Measurements from ENCODE around the gene ZBTB47.

Gene ZBTB47

DNA sequence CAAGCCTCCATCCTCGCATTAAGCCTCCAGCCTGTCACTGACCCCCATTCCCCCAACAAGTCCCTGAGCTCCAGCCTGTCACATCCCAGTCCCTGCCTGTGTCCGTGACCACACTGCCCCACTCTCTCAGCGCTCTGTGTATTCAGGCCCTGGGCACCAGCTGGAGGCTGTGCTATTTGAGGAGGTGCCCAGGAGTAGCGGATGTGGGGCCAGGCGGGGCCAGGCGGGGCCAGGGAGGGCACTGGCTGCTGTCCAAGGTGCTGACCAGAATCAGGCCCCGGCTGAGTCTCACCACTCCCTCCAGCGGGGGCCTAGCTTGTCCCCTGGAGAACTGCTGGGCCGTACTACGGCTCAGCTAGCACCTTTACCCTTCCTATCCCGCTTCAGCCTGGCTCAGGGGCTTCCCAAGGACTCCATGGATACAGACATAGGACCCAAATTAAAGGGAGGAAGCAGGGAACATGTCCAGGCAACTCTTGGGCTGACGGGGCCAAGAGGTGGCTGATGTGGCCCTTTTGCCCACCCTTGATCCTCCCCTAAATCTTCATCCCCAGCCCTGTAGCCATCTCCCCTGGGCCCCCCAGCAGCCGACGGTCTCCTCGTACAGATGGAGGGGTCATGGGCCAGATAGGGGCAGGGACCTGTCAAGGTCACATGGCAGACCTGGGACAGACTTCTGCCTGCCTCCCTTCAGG, 48.0 kb downstream of the ZBTB47 start:
- no peak for FAIRE-seq

DNA sequence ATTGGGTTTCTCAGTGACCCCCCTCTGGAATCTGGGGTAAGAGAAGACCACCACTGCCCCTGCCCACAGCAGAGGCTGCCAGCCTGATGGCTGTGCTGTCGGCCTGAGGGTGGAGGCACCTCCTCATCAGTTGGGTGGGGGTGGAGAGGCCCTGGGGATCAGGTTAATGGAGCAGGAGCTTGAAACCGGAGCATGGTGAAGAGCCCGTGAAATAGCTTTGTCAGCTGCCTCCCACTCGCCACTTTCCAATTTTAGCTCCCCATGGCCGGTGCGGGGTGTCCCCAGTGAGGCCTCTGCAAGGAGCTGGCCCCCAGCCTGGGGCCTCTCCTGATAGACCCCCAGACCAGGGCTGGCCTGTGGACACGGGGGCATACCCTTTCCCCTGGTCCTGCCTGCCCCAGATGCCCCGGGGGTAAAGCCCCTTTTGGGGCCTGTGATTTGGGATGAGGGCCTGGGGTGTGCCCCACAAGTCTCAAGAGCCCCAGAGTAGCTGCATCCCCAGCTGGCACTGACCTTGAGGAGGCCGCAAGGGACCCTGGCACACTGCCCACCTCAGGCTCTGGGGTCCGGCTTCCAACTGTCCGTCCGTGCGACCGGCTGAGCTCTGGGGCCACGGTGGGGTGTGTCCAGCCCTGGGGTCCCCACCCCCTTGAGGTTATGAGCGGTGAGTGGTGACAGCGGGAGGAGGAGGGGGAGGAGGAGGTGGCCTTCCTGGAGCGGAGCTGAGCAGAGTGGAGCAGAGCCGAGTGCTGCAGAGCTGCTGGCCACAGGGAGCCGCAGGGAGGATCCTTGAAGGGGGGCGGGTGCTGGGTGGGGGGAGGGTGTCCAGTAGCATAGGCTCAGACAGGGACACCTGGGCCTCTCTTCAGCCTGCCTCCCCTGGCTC, 48.8 kb downstream of the ZBTB47 start, which contains the start of gene HHATL:
TSS of gene HHATL (minus strand) at position 733 of the 886 bp plus-strand sequence. CDS start 1,972 bp downstream, outside the sequence.
- no peak for FAIRE-seq

- no peak for FAIRE-seq
These were observed 49.6 kb downstream of the ZBTB47 start for GRCh38 chr3:42702982-42703694.

GRCh38 chr3:42703695-42704025, 50.2 kb downstream of the ZBTB47 start:
- FAIRE-seq, result no peak

DNA sequence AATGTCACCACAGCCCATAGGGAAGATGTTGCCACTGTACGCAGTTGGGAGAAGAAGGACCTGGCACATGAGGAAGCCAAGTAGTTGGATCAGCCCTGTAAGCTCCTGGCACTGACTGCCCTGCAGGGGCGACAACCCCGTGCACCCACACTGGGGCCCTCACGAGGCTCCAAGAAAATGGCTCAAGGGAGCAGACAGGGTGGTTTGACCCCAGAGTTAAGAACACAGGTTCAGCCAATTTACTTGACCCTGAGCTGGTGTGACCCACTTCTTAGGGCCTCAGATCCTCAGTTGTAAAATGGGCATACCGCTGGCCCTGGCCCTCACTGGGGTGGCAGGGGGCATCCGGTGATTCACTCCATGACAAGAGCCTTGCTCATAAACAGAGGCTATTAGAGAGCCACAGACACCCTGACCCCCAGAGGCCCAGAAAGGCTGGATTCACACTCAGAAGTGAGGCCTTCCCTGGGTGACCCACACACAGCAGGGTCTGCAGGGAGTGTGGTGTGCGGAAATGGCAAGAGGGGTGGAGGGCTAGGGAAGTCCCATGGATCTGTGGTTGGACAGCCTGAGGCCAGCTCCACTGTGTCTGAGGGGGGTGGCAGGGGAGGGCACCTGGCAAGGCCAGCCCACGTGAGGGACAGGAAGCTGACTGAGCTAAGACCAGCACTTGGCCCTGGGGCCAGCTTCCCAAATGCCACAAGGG, 50.8 kb downstream of the ZBTB47 start:
- no peak for FAIRE-seq

- FAIRE-seq, result no peak
These were observed 51.7 kb downstream of the ZBTB47 start for GRCh38 chr3:42705058-42705767.

GRCh38 chr3:42705962-42706585, 52.6 kb downstream of the ZBTB47 start:
- no peak for FAIRE-seq

DNA sequence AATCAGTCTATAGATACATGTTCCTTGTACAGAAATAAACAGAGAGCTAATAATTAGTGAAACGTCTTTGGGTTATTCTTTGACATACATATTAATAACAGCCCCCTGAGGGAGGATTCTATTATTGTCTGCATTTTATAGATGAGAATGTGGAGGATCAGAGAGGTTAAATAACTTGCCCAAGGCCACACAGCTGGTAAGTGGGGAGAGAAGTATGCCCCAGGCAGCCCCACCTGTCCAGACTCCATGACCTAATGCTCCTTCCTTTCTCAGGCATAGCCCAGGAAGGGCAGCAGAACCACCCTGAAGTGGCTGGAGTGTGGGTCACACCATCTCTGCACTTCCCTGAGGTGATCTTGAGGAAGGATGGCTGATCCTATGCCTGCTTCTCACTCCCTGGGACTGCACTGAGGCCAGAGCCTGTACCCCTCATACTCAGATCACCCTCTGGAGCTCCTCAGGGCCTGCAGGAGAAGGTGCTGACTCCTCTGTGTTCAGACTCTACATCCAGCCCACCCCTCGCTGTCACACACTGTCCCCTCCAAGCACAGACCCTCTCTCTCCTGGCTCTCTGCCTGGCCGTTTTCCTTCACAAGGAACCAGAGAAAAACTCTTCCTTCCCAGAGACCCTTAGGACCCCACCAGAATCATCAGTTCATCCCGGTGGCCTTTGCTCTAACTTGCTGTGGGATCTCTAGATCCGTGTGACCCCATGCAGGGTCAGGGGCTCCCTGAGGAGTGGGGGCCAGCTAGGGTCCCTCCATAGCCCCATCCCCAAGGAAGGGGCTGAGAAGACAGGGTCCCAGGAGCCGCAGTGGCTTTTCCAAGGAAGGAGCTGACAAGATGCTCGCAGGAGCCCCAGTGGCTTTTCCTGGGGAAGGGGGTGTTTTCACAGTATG, 53.5 kb downstream of the ZBTB47 start:
- FAIRE-seq, result no peak

DNA sequence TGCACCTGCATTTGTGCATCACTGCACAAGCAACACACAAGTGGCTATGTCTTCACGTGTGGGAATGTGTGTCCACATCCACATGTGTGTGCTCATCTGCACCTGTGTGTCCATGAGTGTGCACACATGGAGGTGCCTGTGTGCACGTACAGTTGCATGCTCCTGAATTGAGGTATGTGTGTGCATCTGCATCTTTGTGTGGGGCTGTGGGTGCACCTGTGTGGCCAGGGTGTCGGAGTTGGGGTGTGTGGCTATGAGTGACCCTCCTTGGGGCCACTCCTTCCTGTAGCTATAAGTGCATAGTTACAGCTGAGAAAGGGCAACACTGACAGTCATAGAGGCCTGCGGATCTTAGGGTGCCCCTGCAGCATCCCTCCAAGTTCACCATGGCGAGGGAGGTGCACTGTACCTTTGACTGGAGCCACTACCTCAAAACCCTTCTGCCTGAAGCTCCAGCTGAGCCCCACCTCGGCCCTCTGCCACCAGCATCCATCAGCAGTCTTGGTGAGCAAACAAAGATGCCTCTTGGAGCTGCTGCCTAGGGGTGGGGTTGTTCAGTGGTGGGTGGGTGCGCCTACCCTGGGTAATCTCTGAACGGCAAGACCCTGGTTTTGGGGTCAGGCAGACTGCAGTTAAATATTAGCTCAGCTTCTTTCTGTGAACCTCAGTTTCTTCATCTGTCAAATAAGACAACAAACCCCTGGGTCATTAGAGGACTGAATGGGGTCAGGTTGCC, 54.3 kb downstream of the ZBTB47 start:
- no peak for FAIRE-seq

DNA sequence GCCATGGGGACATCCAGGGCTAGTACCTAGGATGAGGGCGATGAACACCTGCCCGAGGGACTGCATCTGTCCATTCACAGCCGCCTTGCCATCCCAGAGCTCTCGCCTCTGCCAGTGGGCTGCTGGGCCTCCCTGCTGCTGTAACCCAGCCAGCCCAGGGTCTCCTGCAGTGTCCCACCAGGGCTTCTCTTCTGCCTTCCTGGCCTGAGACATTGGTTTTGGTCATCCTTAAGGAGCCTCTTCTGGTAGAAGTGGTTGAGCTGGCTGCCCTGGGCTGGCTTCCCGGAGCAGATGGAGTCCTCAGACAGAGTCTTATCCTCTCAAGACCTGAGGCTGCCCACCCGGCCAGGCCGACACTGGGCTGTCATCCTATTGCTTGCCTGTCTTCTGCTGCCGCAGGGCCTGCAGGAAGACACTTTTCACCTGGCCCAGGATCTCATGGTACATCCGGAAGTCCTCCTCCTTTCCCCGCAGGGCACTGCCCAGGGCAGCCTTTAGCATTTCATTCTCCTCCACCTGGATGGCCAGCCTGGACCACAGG, 55.2 kb downstream of the ZBTB47 start:
- FAIRE-seq, result no peak

- no peak for FAIRE-seq
These were observed 56.1 kb downstream of the ZBTB47 start for GRCh38 chr3:42709621-42710020.

GRCh38 chr3:42710323-42711021, 57.0 kb downstream of the ZBTB47 start:
- FAIRE-seq, result no peak

- FAIRE-seq, result no peak
These were observed 58.2 kb downstream of the ZBTB47 start for GRCh38 chr3:42711491-42712343.

DNA sequence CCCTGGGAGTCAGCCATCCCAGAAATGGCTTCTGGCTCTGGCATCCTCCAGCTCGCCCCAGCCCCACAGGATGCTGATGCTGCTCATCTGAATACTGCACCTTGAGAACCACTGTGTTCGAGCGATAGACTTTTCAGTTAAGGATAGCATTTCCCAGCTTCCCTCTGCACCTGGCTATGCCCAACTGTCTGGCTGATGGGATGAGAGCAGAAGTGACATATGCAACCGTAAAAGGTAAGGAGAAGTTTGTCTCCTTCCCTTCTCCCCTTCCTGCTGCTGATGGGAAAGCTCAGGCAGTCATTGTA, 58.8 kb downstream of the ZBTB47 start:
- FAIRE-seq, result no peak

DNA sequence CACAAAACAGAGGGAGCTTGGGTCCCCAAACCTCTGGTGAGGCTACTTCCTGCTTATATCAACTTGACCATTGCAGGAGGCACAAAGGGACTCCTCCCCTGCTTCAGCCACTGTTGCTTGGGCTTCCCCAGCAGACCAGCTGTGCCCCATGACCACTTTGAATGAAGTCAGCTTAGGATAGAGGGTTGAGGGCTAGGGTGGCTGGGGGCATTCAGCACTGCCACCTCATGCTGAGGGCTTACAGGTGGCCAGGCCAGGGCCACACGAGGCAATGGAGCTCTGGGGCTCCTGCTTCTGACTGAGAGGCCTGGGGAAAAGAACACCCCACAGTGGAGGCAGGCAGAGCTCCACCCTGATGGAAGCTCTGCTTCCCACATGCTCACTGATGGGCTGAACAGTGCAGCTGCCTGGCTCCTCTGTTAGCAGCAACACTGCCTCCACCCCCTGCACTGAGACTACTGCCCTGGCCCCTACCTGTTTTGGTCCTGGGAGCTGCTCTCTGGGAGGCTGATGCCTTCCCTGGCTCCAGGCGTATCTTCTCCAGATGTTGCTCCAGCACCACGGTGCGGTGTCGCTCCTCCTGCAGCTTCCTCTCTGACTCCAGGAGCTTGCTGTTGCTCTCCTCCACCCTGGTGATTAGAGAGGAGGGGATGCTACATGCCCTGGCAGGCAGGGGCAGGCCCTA, 59.3 kb downstream of the ZBTB47 start:
- no peak for FAIRE-seq

DNA sequence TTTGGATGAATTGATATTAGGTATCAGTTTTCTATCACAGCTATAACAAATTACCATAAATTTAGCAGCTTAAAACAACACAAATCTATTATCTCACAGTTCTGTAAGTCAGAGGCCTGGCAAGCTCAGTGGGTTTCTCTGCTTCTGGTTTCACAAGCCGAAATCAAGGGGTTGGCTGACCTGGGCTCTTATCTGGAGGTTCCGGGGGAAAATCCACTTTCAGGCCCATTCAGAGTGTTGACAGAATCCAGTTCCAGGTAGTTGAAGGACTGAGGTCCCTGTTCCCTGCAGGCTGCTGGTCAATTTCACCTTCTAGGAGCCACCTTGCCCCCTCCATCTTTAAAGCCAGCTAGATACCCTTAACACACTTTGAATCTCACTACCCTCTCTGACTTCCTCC, 60.2 kb downstream of the ZBTB47 start:
- FAIRE-seq, result no peak

DNA sequence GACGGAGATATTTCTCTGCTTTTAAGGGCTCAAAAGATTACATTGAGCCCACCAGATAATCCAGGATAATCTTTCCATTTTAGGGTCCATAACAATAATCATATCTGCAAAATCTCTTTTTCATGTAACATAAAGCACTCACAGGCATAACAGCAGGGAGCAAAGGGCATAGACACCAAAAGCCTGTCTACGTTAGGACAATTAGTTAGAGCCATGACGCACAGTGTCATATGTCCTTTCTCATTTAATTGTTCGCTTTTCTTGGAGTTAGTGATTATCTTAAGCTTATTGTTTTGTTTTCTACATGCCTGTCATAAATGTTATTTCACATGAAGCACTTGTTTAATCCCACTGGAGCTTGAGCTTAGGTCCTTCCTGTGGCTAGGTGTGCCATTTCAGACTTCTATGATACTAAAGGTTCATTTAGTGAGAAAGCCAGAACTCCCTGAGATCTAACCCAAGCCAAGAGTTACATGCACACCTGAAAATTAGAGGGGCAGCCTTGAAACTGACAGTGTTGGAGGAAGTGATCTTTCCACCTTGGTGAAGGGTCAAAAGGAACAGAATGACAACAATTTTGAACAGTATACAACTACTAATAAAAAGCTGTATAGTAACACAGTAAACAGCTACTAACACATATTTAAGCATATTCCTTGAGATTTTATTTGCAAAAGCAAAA, 60.8 kb downstream of the ZBTB47 start:
- no peak for FAIRE-seq
